Measurements from ENCODE around the gene ADAMTS2.

ADAMTS2 gene

DNA sequence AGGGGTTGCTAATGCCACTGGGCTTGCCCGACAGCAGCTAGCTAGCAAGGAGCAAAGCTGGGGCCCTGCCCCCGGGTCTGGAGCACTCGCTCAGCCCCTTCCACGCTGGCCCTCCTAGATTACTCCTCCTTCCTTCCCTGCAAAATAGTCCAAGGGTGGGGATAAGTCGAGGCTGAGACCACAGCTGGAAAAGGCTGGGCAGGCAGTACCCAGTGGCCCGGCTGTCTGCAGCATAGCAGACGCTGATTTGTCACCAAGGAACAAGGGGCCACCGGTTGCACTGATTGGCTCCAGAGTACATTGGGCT is 73.9 kb downstream of the ADAMTS2 start:
- DNase-seq, result no peak
- Histone ChIP-seq H3K9ac (ENCODE audit: low read length) (no peak overlapping the region), H4K12ac (ENCODE audit: low read depth, low read length) (no peak overlapping the region), H3K9me3 (ENCODE audit: insufficient read depth, low read depth, low read length) (peaks cover 2% of the 10 kb centered on the region), H2BK120ac (ENCODE audit: insufficient read depth, low read length, poor library complexity) (peak overlapping the region; percentile 35), H2BK5ac (ENCODE audit: low read depth, low read length, poor library complexity) (peak overlapping the region; percentile 28), H3K18ac (ENCODE audit: low read length) (peak overlapping the region; percentile 2), H2AFZ (ENCODE audit: insufficient read depth, low read length, poor library complexity) (no peak overlapping the region), H3K36me3 (ENCODE audit: control insufficient read depth in 1 of 2, insufficient read depth in 2 of 2, low read length in 2 of 2) (peaks cover 5 to 9% of the 10 kb centered on the region in 2 experiments), H3K4me3 (ENCODE audit: low read depth, low read length) (no peak overlapping the region), H3K4ac (ENCODE audit: low read depth, low read length) (no peak overlapping the region), H2BK12ac (ENCODE audit: low read length) (peak overlapping the region; percentile 6), H3K4me2 (ENCODE audit: low read length) (no peak overlapping the region), H2AK5ac (ENCODE audit: low read length) (no peak overlapping the region), H3K14ac (ENCODE audit: low read length) (peak overlapping the region; percentile 10), H4K8ac (ENCODE audit: low read depth, low read length) (no peak overlapping the region), H3K27ac (ENCODE audit: low read depth, low read length) (peak overlapping the region; percentile 22), H3K4me1 (ENCODE audit: control insufficient read depth in 1 of 2, insufficient read depth in 2 of 2, low read length in 2 of 2) (peaks cover 62 to 74% of the 10 kb centered on the region in 2 experiments), H3K79me2 (ENCODE audit: control insufficient read depth, insufficient read depth, low read length, poor library complexity) (peaks cover 4% of the 10 kb centered on the region), H3K23ac (ENCODE audit: low read length) (no peak overlapping the region), H4K91ac (ENCODE audit: low read depth, low read length) (peak overlapping the region; percentile 49), H3K79me1 (ENCODE audit: low read length) (peaks cover 48% of the 10 kb centered on the region), H3K27me3 (ENCODE audit: insufficient read depth, low read length) (no peaks in the 10 kb centered on the region)
- WGBS (ENCODE audit: extremely low coverage, insufficient coverage, insufficient read length), result no CpG with 5 or more reads among the region's 8 CpGs

DNA sequence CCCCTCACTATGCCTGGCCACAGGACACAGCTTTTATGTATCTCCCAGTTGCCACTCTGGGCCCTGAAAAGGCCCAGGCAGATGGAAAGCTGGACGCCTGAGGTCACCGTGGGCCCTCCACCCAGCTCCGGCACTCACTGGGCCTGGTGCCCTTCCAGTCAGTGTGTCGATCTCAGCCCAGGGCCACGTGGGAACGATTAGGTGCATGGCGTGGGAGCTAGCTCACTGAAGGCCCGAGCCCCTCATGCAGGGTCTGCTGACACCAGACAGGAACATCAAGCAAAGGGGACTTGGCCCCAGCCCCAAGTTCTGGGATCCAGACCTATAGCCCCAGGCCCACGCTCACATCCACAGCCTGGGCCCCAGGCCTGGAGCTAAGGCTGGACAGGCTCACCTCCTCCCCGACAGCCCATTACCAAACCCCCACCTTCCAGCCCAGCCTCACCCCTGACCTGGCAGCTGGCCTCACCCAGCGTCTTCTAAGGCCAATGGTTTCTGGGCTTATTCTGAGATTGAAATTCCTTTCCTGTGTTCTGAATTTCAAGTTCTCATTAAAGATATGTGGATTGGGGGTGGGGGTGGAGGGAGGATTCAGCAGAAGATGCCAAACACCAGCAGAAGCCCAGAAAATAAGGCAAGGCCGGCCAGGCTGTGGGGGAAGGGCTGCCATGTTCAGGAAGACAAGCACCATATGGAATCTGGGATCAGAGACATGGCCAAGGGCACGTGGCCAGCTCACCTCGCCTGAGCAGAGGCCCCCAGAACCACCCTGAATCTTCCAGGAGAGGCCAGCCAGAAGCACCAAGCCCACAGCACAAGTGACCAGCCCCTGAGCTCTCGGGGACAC is 74.5 kb downstream of the ADAMTS2 start:
- no peak for DNase-seq
- Histone ChIP-seq H2BK12ac (ENCODE audit: low read length) (peak overlapping the region; percentile 19), H4K91ac (ENCODE audit: low read depth, low read length) (peak overlapping the region; percentile 49), H2BK5ac (ENCODE audit: low read depth, low read length, poor library complexity) (peak overlapping the region; percentile 38), H2AFZ (ENCODE audit: insufficient read depth, low read length, poor library complexity) (no peak overlapping the region), H3K14ac (ENCODE audit: low read length) (peak overlapping the region; percentile 10), H3K18ac (ENCODE audit: low read length) (peak overlapping the region; percentile 6), H3K4ac (ENCODE audit: low read depth, low read length) (peak overlapping the region; percentile 24), H3K79me1 (ENCODE audit: low read length) (peaks cover 49% of the 10 kb centered on the region), H3K4me2 (ENCODE audit: low read length) (no peak overlapping the region), H3K79me2 (ENCODE audit: control insufficient read depth, insufficient read depth, low read length, poor library complexity) (peaks cover 4% of the 10 kb centered on the region), H2AK5ac (ENCODE audit: low read length) (peak overlapping the region; percentile 24), H4K8ac (ENCODE audit: low read depth, low read length) (no peak overlapping the region), H3K23ac (ENCODE audit: low read length) (no peak overlapping the region), H3K27ac (ENCODE audit: low read depth, low read length) (peak overlapping the region; percentile 22), H3K9ac (ENCODE audit: low read length) (no peak overlapping the region), H3K27me3 (ENCODE audit: insufficient read depth, low read length) (no peaks in the 10 kb centered on the region), H2BK120ac (ENCODE audit: insufficient read depth, low read length, poor library complexity) (peak overlapping the region; percentile 35), H3K36me3 (ENCODE audit: control insufficient read depth in 1 of 2, insufficient read depth in 2 of 2, low read length in 2 of 2) (peaks cover 5 to 9% of the 10 kb centered on the region in 2 experiments), H3K9me3 (ENCODE audit: insufficient read depth, low read depth, low read length) (peaks cover 2% of the 10 kb centered on the region), H4K12ac (ENCODE audit: low read depth, low read length) (no peak overlapping the region), H3K4me1 (ENCODE audit: control insufficient read depth in 1 of 2, insufficient read depth in 2 of 2, low read length in 2 of 2) (peaks cover 64 to 75% of the 10 kb centered on the region in 2 experiments), H3K4me3 (ENCODE audit: low read depth, low read length) (no peak overlapping the region)
- no CpG with 5 or more reads among the region's 15 CpGs for WGBS (ENCODE audit: extremely low coverage, insufficient coverage, insufficient read length)

DNA sequence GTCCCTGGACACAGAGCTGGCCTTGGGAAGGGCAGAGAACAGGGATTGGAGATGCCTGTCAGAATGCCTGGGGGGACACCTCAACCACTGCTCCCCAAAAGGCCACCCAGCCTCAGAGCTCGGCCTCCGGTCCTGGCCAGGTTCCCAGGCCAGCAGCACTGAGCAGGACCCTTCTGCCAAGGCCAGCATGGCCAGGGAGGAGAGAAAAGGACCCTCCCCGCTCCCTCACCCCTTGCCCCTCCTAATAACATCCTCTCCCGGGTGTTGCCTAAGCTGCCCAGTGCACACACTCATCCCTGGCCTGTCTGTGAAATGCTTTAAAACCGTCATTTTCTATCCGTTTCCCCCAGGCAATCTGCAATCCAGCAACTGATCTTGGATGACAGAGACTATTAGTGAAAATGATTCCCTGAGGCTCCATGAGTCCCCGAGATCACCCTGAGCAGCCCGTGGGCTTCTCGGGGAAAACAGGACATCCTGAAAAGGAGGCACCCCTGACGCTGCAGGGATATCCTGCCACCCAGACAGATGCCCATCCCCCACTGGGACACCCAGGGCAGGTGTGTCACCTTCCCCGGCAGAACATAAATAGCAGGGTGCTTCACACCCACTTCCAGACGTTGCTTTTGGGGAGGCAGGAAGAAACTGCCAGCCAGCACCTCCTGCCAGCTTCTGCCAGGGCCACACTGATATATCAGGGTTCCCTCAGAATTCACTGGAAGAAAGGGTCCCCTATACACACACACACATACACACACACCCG is 75.3 kb downstream of the ADAMTS2 start:
- Histone ChIP-seq H3K36me3 (ENCODE audit: control insufficient read depth in 1 of 2, insufficient read depth in 2 of 2, low read length in 2 of 2) (peaks cover 5 to 9% of the 10 kb centered on the region in 2 experiments), H4K12ac (ENCODE audit: low read depth, low read length) (no peak overlapping the region), H3K18ac (ENCODE audit: low read length) (peak overlapping the region; percentile 49), H3K4me2 (ENCODE audit: low read length) (no peak overlapping the region), H2BK12ac (ENCODE audit: low read length) (peak overlapping the region; percentile 27), H3K14ac (ENCODE audit: low read length) (peak overlapping the region; percentile 16), H2AFZ (ENCODE audit: insufficient read depth, low read length, poor library complexity) (no peak overlapping the region), H3K4me1 (ENCODE audit: control insufficient read depth in 1 of 2, insufficient read depth in 2 of 2, low read length in 2 of 2) (peaks cover 64 to 76% of the 10 kb centered on the region in 2 experiments), H3K79me1 (ENCODE audit: low read length) (peaks cover 46% of the 10 kb centered on the region), H4K91ac (ENCODE audit: low read depth, low read length) (peak overlapping the region; percentile 67), H3K4me3 (ENCODE audit: low read depth, low read length) (no peak overlapping the region), H4K8ac (ENCODE audit: low read depth, low read length) (no peak overlapping the region), H3K79me2 (ENCODE audit: control insufficient read depth, insufficient read depth, low read length, poor library complexity) (peaks cover 1% of the 10 kb centered on the region), H3K4ac (ENCODE audit: low read depth, low read length) (peak overlapping the region; percentile 24), H3K9ac (ENCODE audit: low read length) (no peak overlapping the region), H2BK120ac (ENCODE audit: insufficient read depth, low read length, poor library complexity) (peak overlapping the region; percentile 18), H3K27me3 (ENCODE audit: insufficient read depth, low read length) (no peaks in the 10 kb centered on the region), H2AK5ac (ENCODE audit: low read length) (peak overlapping the region; percentile 25), H3K23ac (ENCODE audit: low read length) (no peak overlapping the region), H3K9me3 (ENCODE audit: insufficient read depth, low read depth, low read length) (no peaks in the 10 kb centered on the region), H2BK5ac (ENCODE audit: low read depth, low read length, poor library complexity) (peak overlapping the region; percentile 38), H3K27ac (ENCODE audit: low read depth, low read length) (peak overlapping the region; percentile 22)
- WGBS (ENCODE audit: extremely low coverage, insufficient coverage, insufficient read length), result no CpG with 5 or more reads among the region's 13 CpGs
- peak; percentile 36 to 38 for DNase-seq

DNA sequence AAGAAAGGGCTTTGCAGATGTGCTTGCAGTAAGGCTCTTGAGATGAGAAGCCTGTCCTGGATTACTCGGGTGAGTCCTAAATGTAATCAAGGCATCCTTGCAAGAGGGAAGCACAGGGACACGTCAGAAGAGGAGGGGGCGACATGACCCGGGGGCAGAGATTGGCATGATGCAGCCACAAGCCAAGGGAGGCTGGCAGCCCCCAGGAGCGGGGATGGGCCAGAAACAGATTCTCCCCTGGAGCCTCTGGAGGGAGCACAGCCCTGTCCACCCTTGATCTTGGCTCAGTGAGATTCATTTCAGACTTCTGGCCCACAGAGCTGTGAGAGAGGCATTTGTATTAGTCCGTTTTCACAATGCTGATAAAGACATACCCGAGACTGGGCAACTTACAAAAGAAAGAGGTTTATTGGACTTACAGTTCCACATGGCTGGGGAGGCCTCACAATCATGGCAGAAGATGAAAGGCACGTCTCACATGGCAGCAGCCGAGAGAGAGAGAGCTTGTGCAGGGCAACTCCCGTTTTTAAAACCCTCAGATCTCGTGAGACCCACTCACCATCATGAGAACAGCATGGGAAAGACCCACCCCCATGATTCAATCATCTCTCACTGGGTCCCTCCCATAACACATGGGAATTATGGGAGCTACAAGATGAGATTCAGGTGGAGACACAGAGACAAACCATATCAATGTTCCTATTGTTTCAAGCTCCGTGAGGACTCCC is 76.1 kb downstream of the ADAMTS2 start:
- H2BK120ac ChIP-seq (ENCODE audit: insufficient read depth, low read length, poor library complexity), result peak overlapping the region; percentile 26
- peak overlapping the region; percentile 1 for H3K4ac ChIP-seq (ENCODE audit: low read depth, low read length)
- no peak overlapping the region for H3K9ac ChIP-seq (ENCODE audit: low read length)
- H4K8ac ChIP-seq (ENCODE audit: low read depth, low read length), result no peak overlapping the region
- no peak overlapping the region for H2AK5ac ChIP-seq (ENCODE audit: low read length)
- H3K9me3 ChIP-seq (ENCODE audit: insufficient read depth, low read depth, low read length), result no peaks in the 10 kb centered on the region
- peaks cover 5 to 9% of the 10 kb centered on the region in 2 experiments for H3K36me3 ChIP-seq (ENCODE audit: control insufficient read depth in 1 of 2, insufficient read depth in 2 of 2, low read length in 2 of 2)
- no peak overlapping the region for H3K4me2 ChIP-seq (ENCODE audit: low read length)
- H4K91ac ChIP-seq (ENCODE audit: low read depth, low read length), result peak overlapping the region; percentile 67
- no peak overlapping the region for H3K27ac ChIP-seq (ENCODE audit: low read depth, low read length)
- H2BK12ac ChIP-seq (ENCODE audit: low read length), result peak overlapping the region; percentile 37
- no peak overlapping the region for H4K12ac ChIP-seq (ENCODE audit: low read depth, low read length)
- no peak overlapping the region for H2BK5ac ChIP-seq (ENCODE audit: low read depth, low read length, poor library complexity)
- H3K23ac ChIP-seq (ENCODE audit: low read length), result no peak overlapping the region
- no peak overlapping the region for H2AFZ ChIP-seq (ENCODE audit: insufficient read depth, low read length, poor library complexity)
- DNase-seq, result no peak
- no peaks in the 10 kb centered on the region for H3K27me3 ChIP-seq (ENCODE audit: insufficient read depth, low read length)
- peak overlapping the region; percentile 49 for H3K18ac ChIP-seq (ENCODE audit: low read length)
- peaks cover 4% of the 10 kb centered on the region for H3K79me2 ChIP-seq (ENCODE audit: control insufficient read depth, insufficient read depth, low read length, poor library complexity)
- peak overlapping the region; percentile 16 for H3K14ac ChIP-seq (ENCODE audit: low read length)
- H3K4me3 ChIP-seq (ENCODE audit: low read depth, low read length), result no peak overlapping the region
- peaks cover 41% of the 10 kb centered on the region for H3K79me1 ChIP-seq (ENCODE audit: low read length)
- no CpG with 5 or more reads among the region's 12 CpGs for WGBS (ENCODE audit: extremely low coverage, insufficient coverage, insufficient read length)
- H3K4me1 ChIP-seq (ENCODE audit: control insufficient read depth in 1 of 2, insufficient read depth in 2 of 2, low read length in 2 of 2), result peaks cover 67 to 77% of the 10 kb centered on the region in 2 experiments
